H9 (cell line): Measurements from ENCODE around the gene ATAD5. TPM values are rescaled to one million over a fixed set of nuclear protein-coding genes. Genes with fewer than 3 reads are reported as not detected.
A peak's percentile ranks its signal among the peaks of the same experiment; 100 is the strongest.

Source experiments
- DNase-seq: peaks from one replicate; pipeline ENCODE4 v3.0.0-alpha.2; 2017
- H2AFZ ChIP-seq: one replicate; pipeline ENCODE4 v1.6.1; 2013; ENCODE audit warnings: mild to moderate bottlenecking, low read length, control low read depth, moderate library complexity
- H2AK5ac ChIP-seq: 2 replicates; pipeline ENCODE4 v1.6.1; 2013; ENCODE audit warnings: low read length, control low read depth, mixed read lengths; ENCODE audit not compliant: insufficient read length
- H2BK120ac ChIP-seq: one replicate; pipeline ENCODE4 v1.6.1; 2013; ENCODE audit warnings: low read depth, mild to moderate bottlenecking, low read length, control low read depth, inconsistent platforms; ENCODE audit not compliant: poor library complexity, severe bottlenecking
- H2BK12ac ChIP-seq: 2 replicates; pipeline ENCODE4 v1.6.1; 2013; ENCODE audit warnings: low read length, control low read depth, mixed read lengths, low read depth; ENCODE audit not compliant: insufficient read length
- H2BK15ac ChIP-seq: 2 replicates; pipeline ENCODE4 v1.6.1; 2013; ENCODE audit warnings: low read depth, low read length, control low read depth
- H2BK20ac ChIP-seq: one replicate; pipeline ENCODE4 v1.6.1; 2013; ENCODE audit warnings: low read depth, mild to moderate bottlenecking, low read length, control low read depth, inconsistent platforms; ENCODE audit not compliant: poor library complexity, severe bottlenecking
- H2BK5ac ChIP-seq: 2 replicates; pipeline ENCODE4 v1.6.1; 2013; ENCODE audit warnings: low read length, control low read depth, mixed read lengths; ENCODE audit not compliant: insufficient read length
- H3K14ac ChIP-seq: 2 replicates; pipeline ENCODE4 v1.6.1; 2013; ENCODE audit warnings: low read length, control low read depth; ENCODE audit not compliant: insufficient read depth
- H3K18ac ChIP-seq: 2 replicates; pipeline ENCODE4 v1.6.1; 2013; ENCODE audit warnings: low read depth, mild to moderate bottlenecking, mixed read lengths, low read length, control low read depth; ENCODE audit not compliant: insufficient read length
- H3K23ac ChIP-seq: 2 replicates; pipeline ENCODE4 v1.6.1; 2013; ENCODE audit warnings: low read length, control low read depth, mixed read lengths, low read depth; ENCODE audit not compliant: insufficient read length
- H3K23me2 ChIP-seq: 2 replicates; pipeline ENCODE4 v1.6.1; 2013; ENCODE audit warnings: low read depth, mild to moderate bottlenecking, mixed read lengths, low read length, control low read depth; ENCODE audit not compliant: insufficient read length, poor library complexity, severe bottlenecking
- H3K27ac ChIP-seq: 2 replicates; pipeline ENCODE4 v1.5.1; 2013; ENCODE audit warnings: low read length, control low read depth, mixed read lengths, low read depth; ENCODE audit not compliant: insufficient read length
- H3K27me3 ChIP-seq: 2 replicates; pipeline ENCODE4 v1.6.1; 2013; ENCODE audit warnings: low read length, control low read depth, inconsistent platforms; ENCODE audit not compliant: insufficient read depth
- H3K4ac ChIP-seq: 2 replicates; pipeline ENCODE4 v1.6.1; 2013; ENCODE audit warnings: low read depth, mild to moderate bottlenecking, control low read depth, inconsistent platforms, low read length, moderate library complexity
- H3K4me1 ChIP-seq: 2 replicates; pipeline ENCODE4 v1.6.1; 2013; ENCODE audit warnings: low read length, control low read depth, inconsistent platforms; ENCODE audit not compliant: insufficient read depth
- H3K4me2 ChIP-seq: 2 replicates; pipeline ENCODE4 v1.6.1; 2013; ENCODE audit warnings: low read length, control low read depth, mixed read lengths; ENCODE audit not compliant: insufficient read length, insufficient read depth
- H3K56ac ChIP-seq: 2 replicates; pipeline ENCODE4 v1.6.1; 2013; ENCODE audit warnings: low read depth, mild to moderate bottlenecking, mixed read lengths, low read length, control low read depth; ENCODE audit not compliant: insufficient read length
- H3K79me1 ChIP-seq: 2 replicates; pipeline ENCODE4 v1.6.1; 2013; ENCODE audit warnings: low read depth, mild to moderate bottlenecking, moderate library complexity, low read length, control low read depth, inconsistent platforms; ENCODE audit not compliant: insufficient read depth, poor library complexity, severe bottlenecking
- H3K79me2 ChIP-seq: 2 replicates; pipeline ENCODE4 v1.6.1; 2013; ENCODE audit warnings: low read length, control low read depth, inconsistent platforms; ENCODE audit not compliant: insufficient read depth
- H3K9ac ChIP-seq: 2 replicates; pipeline ENCODE4 v1.6.1; 2013; ENCODE audit warnings: low read length, control low read depth, mixed read lengths; ENCODE audit not compliant: insufficient read length; ENCODE audit errors: extremely low read depth
- H3K9me3 ChIP-seq: one replicate; pipeline ENCODE4 v1.6.1; 2013; ENCODE audit warnings: low read depth, low read length, inconsistent platforms; ENCODE audit not compliant: control insufficient read depth
- H3T11ph ChIP-seq: one replicate; pipeline ENCODE4 v1.6.1; 2013; ENCODE audit warnings: mild to moderate bottlenecking, low read length, control low read depth, inconsistent platforms
- H4K20me1 ChIP-seq: one replicate; pipeline ENCODE4 v1.6.1; 2013; ENCODE audit not compliant: control insufficient read depth, insufficient read length, insufficient read depth
- H4K5ac ChIP-seq: 2 replicates; pipeline ENCODE4 v1.6.1; 2013; ENCODE audit warnings: low read depth, mild to moderate bottlenecking, mixed read lengths, low read length, control low read depth; ENCODE audit not compliant: insufficient read length
- H4K8ac ChIP-seq: replicated peaks from 2 replicates; pipeline ENCODE4 v1.6.1; 2013; ENCODE audit warnings: low read length, control low read depth, mixed read lengths, low read depth; ENCODE audit not compliant: insufficient read length
- H4K91ac ChIP-seq: 2 replicates; pipeline ENCODE4 v1.6.1; 2013; ENCODE audit warnings: low read depth, mild to moderate bottlenecking, moderate library complexity, mixed read lengths, low read length, control low read depth; ENCODE audit not compliant: insufficient read length
- H3K27ac Mint-ChIP-seq, 3 experiments: 2 replicates in 2 of 3; 3 replicates in 1 of 3; pipeline ENCODE4 v1.8.0; 2020 to 2021; ENCODE audit warnings: mixed read lengths in 3 of 3, mild to moderate bottlenecking in 1 of 3, moderate library complexity in 1 of 3
- H3K27me3 Mint-ChIP-seq: 2 replicates; pipeline ENCODE4 v1.8.0; 2021; ENCODE audit warnings: low read depth, mild to moderate bottlenecking, moderate library complexity, mixed read lengths
- H3K36me3 Mint-ChIP-seq, 3 experiments: 2 replicates in 2 of 3; 3 replicates in 1 of 3; pipeline ENCODE4 v1.8.0; 2020 to 2021; ENCODE audit warnings: low read depth in 3 of 3, mixed read lengths in 3 of 3; ENCODE audit not compliant: insufficient read depth in 1 of 3
- H3K4me1 Mint-ChIP-seq, 2 experiments: 2 replicates each; pipeline ENCODE4 v1.8.0; 2020; ENCODE audit warnings: mixed read lengths in 2 of 2
- H3K4me3 Mint-ChIP-seq, 2 experiments: 2 replicates in 1 of 2; 3 replicates in 1 of 2; pipeline ENCODE4 v1.8.0; 2020 to 2021; ENCODE audit warnings: mild to moderate bottlenecking in 2 of 2, mixed read lengths in 2 of 2, moderate library complexity in 1 of 2
- H3K9me3 Mint-ChIP-seq, 2 experiments: 2 replicates in 1 of 2; 3 replicates in 1 of 2; pipeline ENCODE4 v1.8.0; 2020; ENCODE audit warnings: mild to moderate bottlenecking in 2 of 2, mixed read lengths in 2 of 2, moderate library complexity in 1 of 2
- whole genome bisulfite sequencing: extraction: QIAGEN DNeasy Blood & Tissue Kit; methylation state at CpG from one replicate; pipeline ENCODE4 v1.1.7; 2013; ENCODE audit warnings: missing lambda C conversion rate, low lambda C conversion rate, mixed read lengths; ENCODE audit not compliant: insufficient read length; ENCODE audit errors: extremely low coverage; 5-methylcytosine and 5-hydroxymethylcytosine counted together
- total RNA-seq: library from RNA; stranded (reverse); gene quantifications from 2 replicates; pipeline ENCODE4 v1.2.1, GENCODE V29; 2021
- TF ChIP-seq, protein P1 (sequence below): fragments of 200-600 bp; sonication (generic); conservative IDR thresholded peaks from 3 replicates; pipeline ENCODE4 v1.8.0; 2021; ENCODE audit warnings: antibody characterized with exemption, mild to moderate bottlenecking

Gene ATAD5
- total RNA-seq, 1 experiment from 2014 or later, result 27.0 TPM

DNA sequence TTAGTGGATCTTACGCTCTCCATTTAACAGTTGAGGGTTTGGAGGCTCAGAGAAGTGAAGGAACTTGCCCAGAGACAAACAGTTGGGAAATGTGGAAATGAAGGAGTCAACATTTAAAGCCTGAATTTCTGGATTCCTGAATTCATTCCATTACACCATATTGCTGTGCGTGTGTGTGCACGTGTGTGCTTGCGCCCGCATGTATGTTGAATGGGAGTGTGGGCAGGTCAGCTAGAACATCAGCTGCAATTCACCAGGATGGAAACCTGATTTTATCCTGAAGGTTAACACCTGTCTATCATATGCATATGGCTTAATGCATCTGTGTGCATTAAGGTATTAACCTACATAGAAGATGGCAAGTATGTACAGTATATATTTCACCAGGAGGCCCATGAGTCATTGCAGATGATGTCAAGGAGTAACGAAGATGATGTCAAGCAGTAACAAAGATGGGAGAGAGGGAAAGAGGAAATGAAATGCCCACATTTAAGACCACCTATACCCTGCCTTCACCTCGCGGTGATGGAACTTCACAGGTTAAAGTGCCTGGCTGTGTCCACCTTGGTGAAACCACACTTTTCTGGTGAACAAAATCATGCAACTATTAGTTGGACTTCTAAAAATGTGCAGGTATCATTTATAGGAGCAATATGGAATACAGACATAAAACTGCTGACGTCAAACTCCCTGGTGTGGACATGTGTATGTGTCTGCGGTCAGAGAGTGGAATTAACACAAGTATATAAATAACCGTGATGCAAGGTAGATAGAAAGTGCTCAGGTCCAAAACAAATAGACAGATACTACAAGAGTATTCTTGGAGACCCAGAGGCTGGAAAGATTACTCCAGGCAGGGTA is 89.1 kb downstream of the ATAD5 start:
- Histone ChIP-seq H2BK20ac (no peak overlapping the region), H4K5ac (no peak overlapping the region), H3K18ac (no peak overlapping the region), H4K20me1 (no peaks in the 10 kb centered on the region), H3K14ac (no peak overlapping the region), H4K91ac (no peak overlapping the region), H2AK5ac (no peak overlapping the region), H3T11ph (no peak overlapping the region), H3K27me3 (peaks cover 21% of the 10 kb centered on the region; the same call in 1 of the 2 replicates), H3K4me1 (peaks cover 2% of the 10 kb centered on the region; the same call in 1 of the 2 replicates), H2BK120ac (no peak overlapping the region), H3K4me2 (peak overlapping the region; percentile 84), H3K9me3 (no peaks in the 10 kb centered on the region), H2BK15ac (no peak overlapping the region), H3K9ac (no peak overlapping the region), H3K23me2 (peaks cover 10% of the 10 kb centered on the region), H2AFZ (no peak overlapping the region), H3K27ac (no peak overlapping the region), H4K8ac (no peak overlapping the region), H3K23ac (no peak overlapping the region), H3K56ac (no peak overlapping the region), H2BK5ac (no peak overlapping the region), H2BK12ac (no peak overlapping the region), H3K79me2 (no peaks in the 10 kb centered on the region), H3K79me1 (no peaks in the 10 kb centered on the region), H3K4ac (no peak overlapping the region)
- Mint-ChIP-seq H3K9me3 (0 out of 5 replicates have a peak, but pooled peaks cover 0 to 2% of the 10 kb centered on the region in 2 experiments), H3K4me1 (peaks cover 20 to 22% of the 10 kb centered on the region in 2 experiments), H3K4me3 (peak overlapping the region; percentile 66 to 85), H3K27me3 (peaks cover 71% of the 10 kb centered on the region), H3K36me3 (no peaks in the 10 kb centered on the region; a peak in 1 of 7 replicates), H3K27ac (no peak overlapping the region)
- no peak for DNase-seq
- WGBS, result no CpG with 5 or more reads among the region's 11 CpGs
- TF ChIP-seq, protein P1, sequence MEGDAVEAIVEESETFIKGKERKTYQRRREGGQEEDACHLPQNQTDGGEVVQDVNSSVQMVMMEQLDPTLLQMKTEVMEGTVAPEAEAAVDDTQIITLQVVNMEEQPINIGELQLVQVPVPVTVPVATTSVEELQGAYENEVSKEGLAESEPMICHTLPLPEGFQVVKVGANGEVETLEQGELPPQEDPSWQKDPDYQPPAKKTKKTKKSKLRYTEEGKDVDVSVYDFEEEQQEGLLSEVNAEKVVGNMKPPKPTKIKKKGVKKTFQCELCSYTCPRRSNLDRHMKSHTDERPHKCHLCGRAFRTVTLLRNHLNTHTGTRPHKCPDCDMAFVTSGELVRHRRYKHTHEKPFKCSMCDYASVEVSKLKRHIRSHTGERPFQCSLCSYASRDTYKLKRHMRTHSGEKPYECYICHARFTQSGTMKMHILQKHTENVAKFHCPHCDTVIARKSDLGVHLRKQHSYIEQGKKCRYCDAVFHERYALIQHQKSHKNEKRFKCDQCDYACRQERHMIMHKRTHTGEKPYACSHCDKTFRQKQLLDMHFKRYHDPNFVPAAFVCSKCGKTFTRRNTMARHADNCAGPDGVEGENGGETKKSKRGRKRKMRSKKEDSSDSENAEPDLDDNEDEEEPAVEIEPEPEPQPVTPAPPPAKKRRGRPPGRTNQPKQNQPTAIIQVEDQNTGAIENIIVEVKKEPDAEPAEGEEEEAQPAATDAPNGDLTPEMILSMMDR, result no peak
